Measurements from ENCODE around the gene DSG4.

GRCh38 chr18:31376477-31376876 is at the start of gene DSG4:
- TF ChIP-seq MAZ (IDR thresholded peaks at IDR 0.05; ENCODE audit: borderline replicate concordance, low read depth, low read length) (no peak), CTCF (conservative IDR thresholded peaks at IDR 0.05; ENCODE audit: low read depth, low read length) (no peak), MAFK (IDR thresholded peaks at IDR 0.05; ENCODE audit: low read depth, low read length) (no peak), FOS (IDR thresholded peaks at IDR 0.05; ENCODE audit: low read depth, low read length) (no peak), RCOR1 (IDR thresholded peaks at IDR 0.05; ENCODE audit: insufficient replicate concordance, low read length) (no peak), CEBPB (IDR thresholded peaks at IDR 0.05; ENCODE audit: low read depth, low read length) (no peak), ELK1 (IDR thresholded peaks at IDR 0.05; ENCODE audit: borderline replicate concordance, low read depth, low read length) (no peak), POLR2A (IDR thresholded peaks at IDR 0.05; ENCODE audit: low read depth, low read length) (no peak), BHLHE40 (IDR thresholded peaks at IDR 0.05; ENCODE audit: low read depth, low read length) (no peak), MXI1 (IDR thresholded peaks at IDR 0.05; ENCODE audit: borderline replicate concordance, low read depth, low read length) (no peak), RFX5 (IDR thresholded peaks at IDR 0.05; ENCODE audit: low read depth, low read length) (no peak)
